Stomach (tissue), 9 donors: ENCODE measurements around the gene SBF2. TPM values are rescaled to one million over a fixed set of nuclear protein-coding genes. Genes with fewer than 3 reads are reported as not detected.

ENCODE experiments used
- DNase-seq, 2 donors: peaks; one replicate each; pipeline versions ENCODE4 v3.0.0 to v3.0.0-alpha.2; 2013 to 2019
- H3K27ac ChIP-seq, 5 donors: fragments of 200-600 bp in 4 of 5; sonication (generic) in 4 of 5; one replicate each; pipeline ENCODE4 v1.5.1; 2013 to 2019; ENCODE audit warnings: mild to moderate bottlenecking in 1 of 5, moderate library complexity in 1 of 5
- H3K27me3 ChIP-seq, 3 donors: fragments of 200-600 bp; sonication (generic); one replicate each; pipeline ENCODE4 v1.5.1; 2017 to 2019; ENCODE audit warnings: mixed run types in 1 of 3
- H3K36me3 ChIP-seq, 4 donors: fragments of 200-600 bp; sonication (generic); 1 replicate in 3 of 4; 2 replicates in 1 of 4; pipeline ENCODE4 v1.5.1; 2016 to 2019
- H3K4me1 ChIP-seq, 4 donors: fragments of 200-600 bp; sonication (generic); one replicate each; pipeline ENCODE4 v1.5.1; 2016 to 2019
- H3K4me3 ChIP-seq, 4 donors: fragments of 200-600 bp; sonication (generic) in 3 of 4; one replicate each; pipeline ENCODE4 v1.5.1; 2016 to 2019; ENCODE audit warnings: mild to moderate bottlenecking in 1 of 4
- H3K9me3 ChIP-seq, 4 donors: fragments of 200-600 bp; sonication (generic); one replicate each; pipeline ENCODE4 v1.5.1; 2016 to 2019
- CTCF ChIP-seq, 7 experiments: fragments of 450-650 bp in 4 of 7; fragments of 200-600 bp in 3 of 7; sonication (generic) in 3 of 7; IDR thresholded peaks; one replicate each; pipeline ENCODE4 v1.5.1; 2016 to 2019; ENCODE audit warnings: antibody characterized with exemption in 7 of 7, control low read depth in 2 of 7, mild to moderate bottlenecking in 1 of 7
- EP300 ChIP-seq: sonication (generic); formaldehyde crosslinking; IDR thresholded peaks from one replicate; pipeline ENCODE4 v1.6.1; 2017; ENCODE audit warnings: antibody characterized with exemption
- POLR2A ChIP-seq, 4 donors: fragments of 450-650 bp; IDR thresholded peaks; one replicate each; pipeline ENCODE4 v1.6.1; 2016; ENCODE audit warnings: antibody characterized with exemption in 4 of 4, control low read depth in 2 of 4, mild to moderate bottlenecking in 1 of 4, moderate library complexity in 1 of 4
- POLR2AphosphoS5 ChIP-seq, 3 donors: sonication (generic); formaldehyde crosslinking; IDR thresholded peaks; one replicate each; pipeline ENCODE4 v1.6.1; 2016; ENCODE audit warnings: antibody characterized with exemption in 3 of 3
- WGBS, 5 donors: extraction: QIAGEN DNeasy Blood & Tissue Kit in 3 of 5; methylation state at CpG; one replicate each; pipeline versions ENCODE4 v1.1.5 to v1.1.7; 2013 to 2018; 5-methylcytosine and 5-hydroxymethylcytosine counted together
- intact Hi-C: fragments of 100-400 bp; cut with DNase I; formaldehyde crosslinking; loops from one replicate; pipeline ENCODE4 v1.15.1; 2023; ENCODE audit warnings: low total_unique reads
- polyA plus RNA-seq, 3 donors: library from polyadenylated mRNA; stranded (reverse); fragments of 200-250 nt; gene quantifications; one replicate each; pipeline ENCODE4 v1.2.3, GENCODE V29; 2013
- total RNA-seq, 5 donors: library from RNA; depleted of rRNA; stranded (reverse); fragments of >200 nt; gene quantifications; one replicate each; pipeline versions ENCODE4 v1.1.0 to v1.2.3, GENCODE V29; 2014 to 2016
- donor health status: healthy with polysubstance abuse.
- donor health status: Bipolar disorder and iron deficiency.
- donor health status: healthy.

SBF2 gene
- total and polyA plus RNA-seq, 8 donors = 8.6 to 260 (median 37.2) TPM

DNA sequence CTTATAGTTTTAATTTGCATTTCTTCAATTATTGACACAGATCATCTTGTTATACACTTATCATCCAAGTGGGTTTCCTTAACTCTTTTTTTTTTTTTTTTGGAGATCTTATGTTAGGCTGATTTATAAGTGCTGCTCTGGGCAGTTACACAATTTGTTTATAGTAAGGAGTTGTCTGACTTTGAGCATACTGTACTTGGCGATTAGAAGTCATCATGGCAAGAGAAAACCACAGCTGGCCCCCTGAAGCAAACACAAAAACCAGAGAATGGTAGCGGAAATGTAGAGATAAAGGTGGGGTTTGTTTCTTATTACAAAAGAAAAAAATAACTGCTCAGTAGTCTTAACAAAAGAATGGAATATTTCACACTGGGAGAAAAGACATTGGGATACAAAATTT is 337.5 kb downstream of the SBF2 start:
- no peak overlapping the region for H3K4me3 ChIP-seq
- intact Hi-C loops = no loop called here
- H3K4me1 ChIP-seq = no peaks in the 10 kb centered on the region
- no peak overlapping the region for H3K27ac ChIP-seq
- H3K36me3 ChIP-seq = peaks cover 8 to 30% (median 27%) of the 10 kb centered on the region in 4 donors
- TF ChIP-seq POLR2A (IDR thresholded peaks at IDR 0.05) (no peak), EP300 (no peak), CTCF (IDR thresholded peaks at IDR 0.05) (no peak), POLR2AphosphoS5 (IDR thresholded peaks at IDR 0.05) (no peak)
- 85 to 99% (median 90%) methylated on average over 2 of the region's 2 CpGs for WGBS, 5 donors
- no peaks in the 10 kb centered on the region for H3K9me3 ChIP-seq
- no peaks in the 10 kb centered on the region for H3K27me3 ChIP-seq
- no peak for DNase-seq

- Histone ChIP-seq H3K27me3 (no peaks in the 10 kb centered on the region), H3K4me3 (no peak overlapping the region), H3K36me3 (peaks cover 8 to 19% (median 17%) of the 10 kb centered on the region in 4 donors), H3K4me1 (no peaks in the 10 kb centered on the region), H3K27ac (no peak overlapping the region), H3K9me3 (no peaks in the 10 kb centered on the region)
- 94 to 100% (median 96%) methylated on average over 1 of the region's 1 CpG for WGBS, 5 donors
- TF ChIP-seq EP300 = no peak
- TF ChIP-seq POLR2AphosphoS5 (IDR thresholded peaks at IDR 0.05) = no peak
- TF ChIP-seq POLR2A (IDR thresholded peaks at IDR 0.05) = no peak
- no peak for TF ChIP-seq CTCF (IDR thresholded peaks at IDR 0.05)
- no peak for DNase-seq
- intact Hi-C loops = no loop called here
Observed at GRCh38 chr11:9955391-9955790, 338.6 kb downstream of the SBF2 start.

DNA sequence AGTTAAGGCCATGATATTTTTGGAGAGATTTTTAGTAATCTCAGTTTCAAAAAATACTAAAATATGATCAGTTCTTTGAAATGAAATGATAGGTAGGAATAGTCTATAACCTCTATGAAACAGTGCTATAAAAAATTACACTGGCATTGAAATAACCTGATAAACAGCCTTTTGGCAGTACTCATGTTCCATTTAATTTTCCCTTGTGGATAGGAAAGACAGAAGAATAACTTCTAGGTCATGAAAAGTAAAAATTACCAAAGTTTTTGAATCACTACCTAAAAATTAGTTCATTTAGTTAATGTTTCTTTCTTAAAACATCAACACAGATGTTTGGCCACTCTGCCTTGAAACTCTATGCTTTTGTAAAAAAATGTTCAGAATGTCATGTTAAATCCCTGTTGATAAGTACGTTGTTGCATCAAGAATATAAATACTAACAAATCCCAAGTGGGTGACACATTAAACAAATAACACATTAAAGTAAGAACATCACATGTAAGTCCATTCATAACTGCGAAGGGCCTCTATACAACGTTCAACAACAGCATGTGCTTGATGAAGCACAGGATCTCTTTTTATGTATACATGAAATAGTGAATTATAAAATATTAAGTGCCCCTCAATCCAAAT is 339.9 kb downstream of the SBF2 start:
- intact Hi-C loops = no loop called here
- no peaks in the 10 kb centered on the region for H3K27me3 ChIP-seq
- no peak overlapping the region for H3K4me3 ChIP-seq
- H3K4me1 ChIP-seq = no peaks in the 10 kb centered on the region
- no peak overlapping the region for H3K27ac ChIP-seq
- H3K9me3 ChIP-seq = no peaks in the 10 kb centered on the region
- no peak for TF ChIP-seq EP300
- no peak for TF ChIP-seq CTCF (IDR thresholded peaks at IDR 0.05)
- TF ChIP-seq POLR2AphosphoS5 (IDR thresholded peaks at IDR 0.05) = no peak
- no peak for TF ChIP-seq POLR2A (IDR thresholded peaks at IDR 0.05)
- H3K36me3 ChIP-seq = peaks cover 3 to 7% (median 6%) of the 10 kb centered on the region in 4 donors
- WGBS, 5 donors = 61 to 72% (median 66%) methylated on average over 3 of the region's 3 CpGs
- peak in 1 of 2 donors; percentile 6 for DNase-seq

DNA sequence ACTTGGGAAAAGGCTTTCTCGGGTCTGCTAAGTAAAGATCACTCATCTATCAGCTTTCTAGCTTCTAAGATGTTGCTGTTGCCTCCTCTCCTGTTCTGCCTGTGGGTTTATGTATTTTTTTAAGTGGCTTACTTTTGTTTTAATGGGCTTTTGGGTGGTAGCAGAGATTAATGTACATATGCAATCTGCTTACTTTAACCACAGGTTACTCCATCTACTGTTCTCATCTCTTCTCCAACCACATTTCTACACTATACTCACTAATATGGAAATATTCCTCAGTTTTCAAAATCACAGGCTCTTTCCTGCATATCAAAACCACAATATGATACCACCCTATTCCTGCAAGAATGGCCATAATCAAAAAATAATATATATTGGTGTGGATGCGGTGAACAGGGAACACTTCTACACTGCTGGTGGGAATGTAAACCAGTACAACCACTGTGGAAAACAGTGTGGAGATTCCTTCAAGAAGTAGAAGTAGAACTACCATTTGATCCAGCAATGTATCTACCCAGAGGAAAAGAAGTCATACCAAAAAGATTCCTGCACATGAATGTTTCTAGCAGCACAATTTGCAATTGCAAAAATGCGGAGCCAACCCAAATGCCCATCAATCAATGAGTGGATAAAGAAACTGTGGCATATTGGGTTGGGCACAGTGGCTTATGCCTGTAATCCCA is 341.4 kb downstream of the SBF2 start:
- 93 to 97% (median 95%) methylated on average over 3 of the region's 3 CpGs for WGBS, 5 donors
- no peaks in the 10 kb centered on the region for H3K27me3 ChIP-seq
- no peaks in the 10 kb centered on the region for H3K36me3 ChIP-seq
- no peak overlapping the region for H3K4me3 ChIP-seq
- H3K27ac ChIP-seq = no peak overlapping the region
- intact Hi-C loops = no loop called here
- no peaks in the 10 kb centered on the region for H3K4me1 ChIP-seq
- TF ChIP-seq CTCF (IDR thresholded peaks at IDR 0.05) = no peak
- no peak for TF ChIP-seq EP300
- TF ChIP-seq POLR2AphosphoS5 (IDR thresholded peaks at IDR 0.05) = no peak
- no peak for DNase-seq
- no peaks in the 10 kb centered on the region for H3K9me3 ChIP-seq
